HG03280 (cell line): ENCODE measurements around the gene HMGN1.

Experiments
- ATAC-seq: cut with Tn5 transposase; IDR thresholded peaks from one replicate; pipeline ENCODE4 v1.9.1; 2021; ENCODE audit warnings: mild to moderate bottlenecking, moderate library complexity; ENCODE audit not compliant: unreplicated experiment

Gene HMGN1

GRCh38 chr21:39334611-39335010 lies 14.3 kb downstream of the HMGN1 start:
- ATAC-seq = no peak

- ATAC-seq = no peak
Observed at GRCh38 chr21:39332175-39332574, 16.7 kb downstream of the HMGN1 start.

GRCh38 chr21:39330001-39330400 lies 18.9 kb downstream of the HMGN1 start:
- no peak for ATAC-seq

GRCh38 chr21:39327727-39328126 lies 21.2 kb downstream of the HMGN1 start:
- no peak for ATAC-seq

GRCh38 chr21:39326607-39327307 lies 22.1 kb downstream of the HMGN1 start:
- ATAC-seq = no peak

GRCh38 chr21:39325458-39325857 lies 23.4 kb downstream of the HMGN1 start:
- ATAC-seq = no peak

GRCh38 chr21:39321424-39321823 lies 27.5 kb downstream of the HMGN1 start:
- ATAC-seq = no peak

GRCh38 chr21:39319814-39320332 lies 29.0 kb downstream of the HMGN1 start:
- ATAC-seq = no peak

GRCh38 chr21:39319251-39319756 lies 29.6 kb downstream of the HMGN1 start:
- no peak for ATAC-seq

- no peak for ATAC-seq
Observed at GRCh38 chr21:39318091-39318959, 30.6 kb downstream of the HMGN1 start.

GRCh38 chr21:39317134-39318090 lies 31.5 kb downstream of the HMGN1 start:
- no peak for ATAC-seq

GRCh38 chr21:39316729-39317128 lies 32.2 kb downstream of the HMGN1 start:
- no peak for ATAC-seq

GRCh38 chr21:39315603-39316445 lies 33.1 kb downstream of the HMGN1 start:
- no peak for ATAC-seq

- ATAC-seq = peak; percentile 10
Observed at GRCh38 chr21:39314143-39315027, 34.5 kb downstream of the HMGN1 start.

- peak; percentile 49 for ATAC-seq
Observed at GRCh38 chr21:39313571-39314142, 35.2 kb downstream of the HMGN1 start, which contains the start of gene BRWD1. TSS of gene BRWD1 (minus strand) at chr21:39313632. CDS start at chr21:39313491, 141 bp downstream.

GRCh38 chr21:39313042-39313570 lies 35.8 kb downstream of the HMGN1 start:
- peak; percentile 12 for ATAC-seq

GRCh38 chr21:39312112-39313041 lies 36.5 kb downstream of the HMGN1 start:
- peak; percentile 79 for ATAC-seq
